ENCODE measurements around the gene HDAC4. TPM values are rescaled to one million over a fixed set of nuclear protein-coding genes. Genes with fewer than 3 reads are reported as not detected.

The HDAC4 gene
- polyA plus RNA-seq, 1 donor (not counting 4 experiments of a cell fraction or from before 2014, with no cell fraction given) = 2.9 TPM

GRCh38 chr2:239359196-239359912 lies 41.5 kb downstream of the HDAC4 start:
- H3K79me2 ChIP-seq (ENCODE audit: control insufficient read depth, insufficient read depth, low read length) = no peaks in the 10 kb centered on the region
- FAIRE-seq (no peak), DNase-seq (ENCODE audit: low read depth, low spot score) (no peak)
- H3K4me3 ChIP-seq (ENCODE audit: control insufficient read depth in 2 of 3, extremely low read depth in 1 of 3, insufficient read depth in 2 of 3, low read depth in 1 of 3, low read length in 3 of 3) = no peak overlapping the region
- H3K27me3 ChIP-seq (ENCODE audit: control insufficient read depth, extremely low read depth, insufficient read depth, low read length) = no peaks in the 10 kb centered on the region
- H2AFZ ChIP-seq (ENCODE audit: control insufficient read depth, low read length) = no peak overlapping the region
- no peak overlapping the region for H3K27ac ChIP-seq (ENCODE audit: control insufficient read depth, insufficient read depth, low read length)
- TF ChIP-seq EZH2 (IDR thresholded peaks at IDR 0.05; ENCODE audit: low read length) = no peak
- no peak for TF ChIP-seq CTCF (optimal IDR thresholded peaks at IDR 0.05 in 1 of 3, IDR thresholded peaks at IDR 0.05 in 1 of 3, conservative IDR thresholded peaks at IDR 0.05 in 1 of 3; ENCODE audit: extremely low read depth in 1 of 3, insufficient read depth in 2 of 3, low read length in 3 of 3)
- no peaks in the 10 kb centered on the region for H3K9me3 ChIP-seq (ENCODE audit: control insufficient read depth, low read depth, low read length)
- no peaks in the 10 kb centered on the region for H3K36me3 ChIP-seq (ENCODE audit: control insufficient read depth in 2 of 2, extremely low read depth in 1 of 2, insufficient read depth in 2 of 2, low read length in 2 of 2)
- H3K4me2 ChIP-seq (ENCODE audit: control insufficient read depth, extremely low read depth, insufficient read depth, low read depth, low read length) = no peak overlapping the region
- peaks cover 6% of the 10 kb centered on the region for H3K4me1 ChIP-seq (ENCODE audit: control insufficient read depth, extremely low read depth, insufficient read depth, low read length)
- dilution Hi-C loops (cut with MboI; ENCODE audit: extremely low pct_ligation_motif_present, low sequenced_read_pairs) = no loop called here
- H3K9ac ChIP-seq (ENCODE audit: control insufficient read depth, extremely low read depth, insufficient read depth, low read length) = no peak overlapping the region
- peaks cover 3% of the 10 kb centered on the region for H4K20me1 ChIP-seq (ENCODE audit: control insufficient read depth, extremely low read depth, insufficient read depth, low read length)
- H3K9me1 ChIP-seq (ENCODE audit: control insufficient read depth, extremely low read depth, insufficient read depth, low read length) = no peaks in the 10 kb centered on the region

- Histone ChIP-seq H3K9ac (ENCODE audit: control insufficient read depth, extremely low read depth, insufficient read depth, low read length) (no peak overlapping the region), H3K4me3 (ENCODE audit: control insufficient read depth in 2 of 3, extremely low read depth in 1 of 3, insufficient read depth in 2 of 3, low read depth in 1 of 3, low read length in 3 of 3) (no peak overlapping the region), H3K4me2 (ENCODE audit: control insufficient read depth, extremely low read depth, insufficient read depth, low read depth, low read length) (no peak overlapping the region), H3K9me1 (ENCODE audit: control insufficient read depth, extremely low read depth, insufficient read depth, low read length) (no peaks in the 10 kb centered on the region), H2AFZ (ENCODE audit: control insufficient read depth, low read length) (no peak overlapping the region), H3K4me1 (ENCODE audit: control insufficient read depth, extremely low read depth, insufficient read depth, low read length) (peaks cover 6% of the 10 kb centered on the region), H4K20me1 (ENCODE audit: control insufficient read depth, extremely low read depth, insufficient read depth, low read length) (peaks cover 3% of the 10 kb centered on the region), H3K27me3 (ENCODE audit: control insufficient read depth, extremely low read depth, insufficient read depth, low read length) (no peaks in the 10 kb centered on the region), H3K27ac (ENCODE audit: control insufficient read depth, insufficient read depth, low read length) (no peak overlapping the region), H3K36me3 (ENCODE audit: control insufficient read depth in 2 of 2, extremely low read depth in 1 of 2, insufficient read depth in 2 of 2, low read length in 2 of 2) (no peaks in the 10 kb centered on the region), H3K9me3 (ENCODE audit: control insufficient read depth, low read depth, low read length) (no peaks in the 10 kb centered on the region), H3K79me2 (ENCODE audit: control insufficient read depth, insufficient read depth, low read length) (no peaks in the 10 kb centered on the region)
- DNase-seq (ENCODE audit: low read depth, low spot score) (no peak), FAIRE-seq (no peak)
- TF ChIP-seq EZH2 (IDR thresholded peaks at IDR 0.05; ENCODE audit: low read length) (no peak), CTCF (optimal IDR thresholded peaks at IDR 0.05 in 1 of 3, IDR thresholded peaks at IDR 0.05 in 1 of 3, conservative IDR thresholded peaks at IDR 0.05 in 1 of 3; ENCODE audit: extremely low read depth in 1 of 3, insufficient read depth in 2 of 3, low read length in 3 of 3) (no peak)
- dilution Hi-C loops (cut with MboI; ENCODE audit: extremely low pct_ligation_motif_present, low sequenced_read_pairs) = no loop called here
These were observed 42.6 kb downstream of the HDAC4 start for GRCh38 chr2:239358062-239358754.
